PFSK-1 (cell line): ENCODE results near the gene SUPT16H.

ENCODE experiments used
- FOXP2 ChIP-seq: optimal IDR thresholded peaks from 2 replicates; pipeline ENCODE3; 2011; ENCODE audit warnings: borderline replicate concordance, control low read depth, inconsistent platforms; ENCODE audit not compliant: insufficient read depth; ENCODE audit errors: extremely low read length, extremely low read depth
- POLR2AphosphoS5 ChIP-seq: IDR thresholded peaks from 2 replicates; pipeline ENCODE4 v1.6.1; 2012; ENCODE audit warnings: low read depth, mild to moderate bottlenecking, control low read depth, low read length, moderate library complexity
- REST ChIP-seq, 2 experiments: IDR thresholded peaks; 2 replicates each; pipeline versions ENCODE4 v1.6.1 to v1.8.0; 2011 to 2012; ENCODE audit warnings: low read depth in 2 of 2, low read length in 2 of 2, control low read depth in 1 of 2, inconsistent platforms in 1 of 2, mild to moderate bottlenecking in 1 of 2, moderate library complexity in 1 of 2; ENCODE audit not compliant: insufficient read depth in 1 of 2
- SIN3A ChIP-seq: IDR thresholded peaks from 2 replicates; pipeline ENCODE4 v1.6.1; 2012; ENCODE audit warnings: mild to moderate bottlenecking, low read length, moderate library complexity, borderline replicate concordance; ENCODE audit not compliant: insufficient read depth
- TAF1 ChIP-seq: IDR thresholded peaks from 2 replicates; pipeline ENCODE4 v1.6.1; 2012; ENCODE audit warnings: low read length, control low read depth, borderline replicate concordance; ENCODE audit not compliant: insufficient read depth

Gene SUPT16H

GRCh38 chr14:21317398-21317797 is 66.4 kb downstream of the SUPT16H start:
- TF ChIP-seq SIN3A (no peak), TAF1 (no peak), FOXP2 (no peak), REST (IDR thresholded peaks at IDR 0.05; ENCODE audit: insufficient read depth in 1 of 2, low read depth in 2 of 2, low read length in 2 of 2) (no peak), POLR2AphosphoS5 (no peak)

GRCh38 chr14:21313512-21313911 is 70.3 kb downstream of the SUPT16H start:
- TF ChIP-seq SIN3A (no peak), TAF1 (no peak), FOXP2 (no peak), REST (IDR thresholded peaks at IDR 0.05; ENCODE audit: insufficient read depth in 1 of 2, low read depth in 2 of 2, low read length in 2 of 2) (no peak), POLR2AphosphoS5 (no peak)

- TF ChIP-seq POLR2AphosphoS5 (no peak), SIN3A (no peak), FOXP2 (no peak), REST (IDR thresholded peaks at IDR 0.05; ENCODE audit: insufficient read depth in 1 of 2, low read depth in 2 of 2, low read length in 2 of 2) (no peak), TAF1 (no peak)
Observed at GRCh38 chr14:21311614-21312013, 72.2 kb downstream of the SUPT16H start.

- TF ChIP-seq REST (IDR thresholded peaks at IDR 0.05; ENCODE audit: insufficient read depth in 1 of 2, low read depth in 2 of 2, low read length in 2 of 2) (no peak), SIN3A (no peak)
Observed at GRCh38 chr14:21309956-21310355, 73.9 kb downstream of the SUPT16H start.

- TF ChIP-seq SIN3A = no peak
- no peak for TF ChIP-seq POLR2AphosphoS5
- no peak for TF ChIP-seq REST (IDR thresholded peaks at IDR 0.05; ENCODE audit: insufficient read depth in 1 of 2, low read depth in 2 of 2, low read length in 2 of 2)
- TF ChIP-seq TAF1 = no peak
- TF ChIP-seq FOXP2 = no peak
Observed at GRCh38 chr14:21309238-21309636, 74.6 kb downstream of the SUPT16H start.
